Esophagus muscularis mucosa (tissue), 4 donors: ENCODE measurements around the gene CELSR1. TPM values are rescaled to one million over a fixed set of nuclear protein-coding genes. Genes with fewer than 3 reads are reported as not detected.

Experiments used
- DNase-seq: peaks from one replicate; pipeline ENCODE4 v3.0.0-alpha.2; 2017; ENCODE audit errors: extremely low spot score
- H3K27ac ChIP-seq, 4 donors: fragments of 200-600 bp; sonication (generic); replicated peaks in 1 of 4; 1 replicate in 3 of 4; 2 replicates in 1 of 4; pipeline ENCODE4 v1.5.1; 2016 to 2019; ENCODE audit warnings: mild to moderate bottlenecking in 1 of 4
- H3K27me3 ChIP-seq, 4 donors: fragments of 200-600 bp; sonication (generic); one replicate each; pipeline versions ENCODE4 v1.5.1 to v1.6.0; 2016 to 2019
- H3K36me3 ChIP-seq, 4 donors: fragments of 200-600 bp; sonication (generic); one replicate each; pipeline ENCODE4 v1.5.1; 2016 to 2019
- H3K4me1 ChIP-seq, 4 donors: fragments of 200-600 bp; sonication (generic); one replicate each; pipeline ENCODE4 v1.5.1; 2016 to 2019
- H3K4me3 ChIP-seq, 4 donors: fragments of 200-600 bp; sonication (generic); 1 replicate in 2 of 4; 2 replicates in 2 of 4; pipeline ENCODE4 v1.5.1; 2016 to 2019; ENCODE audit warnings: mild to moderate bottlenecking in 4 of 4, moderate library complexity in 1 of 4
- H3K9me3 ChIP-seq, 4 donors: fragments of 200-600 bp; sonication (generic); 1 replicate in 3 of 4; 2 replicates in 1 of 4; pipeline ENCODE4 v1.5.1; 2016 to 2019
- EP300 ChIP-seq: sonication (generic); formaldehyde crosslinking; IDR thresholded peaks from one replicate; pipeline ENCODE4 v1.6.1; 2017; ENCODE audit warnings: antibody characterized with exemption
- POLR2A ChIP-seq: fragments of 450-650 bp; IDR thresholded peaks from one replicate; pipeline ENCODE4 v1.6.1; 2017; ENCODE audit warnings: antibody characterized with exemption, moderate library complexity, mild to moderate bottlenecking, low read depth
- POLR2AphosphoS5 ChIP-seq, 2 donors: sonication (generic); formaldehyde crosslinking; IDR thresholded peaks; one replicate each; pipeline ENCODE4 v1.6.1; 2017; ENCODE audit warnings: antibody characterized with exemption in 2 of 2
- WGBS: methylation state at CpG from one replicate; pipeline ENCODE4 v1.1.5; 2018; 5-methylcytosine and 5-hydroxymethylcytosine counted together
- intact Hi-C: fragments of 100-400 bp; cut with DNase I; formaldehyde crosslinking; loops from one replicate; pipeline ENCODE4 v1.15.1; 2023
- total RNA-seq, 4 donors: library from RNA; depleted of rRNA; stranded (reverse); fragments of >200 nt; gene quantifications; one replicate each; pipeline versions ENCODE4 v1.1.0 to v1.2.1, GENCODE V29; 2016
- TF ChIP-seq, protein P1 (sequence below), 3 experiments: fragments of 200-600 bp in 2 of 3; fragments of 450-650 bp in 1 of 3; sonication (generic) in 2 of 3; IDR thresholded peaks; one replicate each; pipeline ENCODE4 v1.5.1; 2017 to 2019; ENCODE audit warnings: antibody characterized with exemption in 3 of 3, mild to moderate bottlenecking in 2 of 3, moderate library complexity in 1 of 3

CELSR1 gene
- total RNA-seq, 4 donors from 2014 or later: 2.5 to 2.7 (median 2.6) TPM

GRCh38 chr22:46362934-46363515 is 174.4 kb downstream of the CELSR1 start:
- Histone ChIP-seq H3K4me1 (peaks cover 0 to 7% (median 2%) of the 10 kb centered on the region in 4 donors), H3K27me3 (peaks cover 0 to 35% (median 0%) of the 10 kb centered on the region in 4 donors), H3K27ac (no peak overlapping the region), H3K4me3 (no peak overlapping the region), H3K9me3 (no peaks in the 10 kb centered on the region), H3K36me3 (peaks cover 0 to 7% (median 1%) of the 10 kb centered on the region in 4 donors)
- 88% methylated on average over 10 of the region's 15 CpGs for WGBS
- intact Hi-C loops: no loop called here
- no peak for DNase-seq
- TF ChIP-seq, protein P1, sequence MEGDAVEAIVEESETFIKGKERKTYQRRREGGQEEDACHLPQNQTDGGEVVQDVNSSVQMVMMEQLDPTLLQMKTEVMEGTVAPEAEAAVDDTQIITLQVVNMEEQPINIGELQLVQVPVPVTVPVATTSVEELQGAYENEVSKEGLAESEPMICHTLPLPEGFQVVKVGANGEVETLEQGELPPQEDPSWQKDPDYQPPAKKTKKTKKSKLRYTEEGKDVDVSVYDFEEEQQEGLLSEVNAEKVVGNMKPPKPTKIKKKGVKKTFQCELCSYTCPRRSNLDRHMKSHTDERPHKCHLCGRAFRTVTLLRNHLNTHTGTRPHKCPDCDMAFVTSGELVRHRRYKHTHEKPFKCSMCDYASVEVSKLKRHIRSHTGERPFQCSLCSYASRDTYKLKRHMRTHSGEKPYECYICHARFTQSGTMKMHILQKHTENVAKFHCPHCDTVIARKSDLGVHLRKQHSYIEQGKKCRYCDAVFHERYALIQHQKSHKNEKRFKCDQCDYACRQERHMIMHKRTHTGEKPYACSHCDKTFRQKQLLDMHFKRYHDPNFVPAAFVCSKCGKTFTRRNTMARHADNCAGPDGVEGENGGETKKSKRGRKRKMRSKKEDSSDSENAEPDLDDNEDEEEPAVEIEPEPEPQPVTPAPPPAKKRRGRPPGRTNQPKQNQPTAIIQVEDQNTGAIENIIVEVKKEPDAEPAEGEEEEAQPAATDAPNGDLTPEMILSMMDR (IDR thresholded peaks at IDR 0.05): no peak
- no peak for TF ChIP-seq POLR2A
- TF ChIP-seq POLR2AphosphoS5 (IDR thresholded peaks at IDR 0.05): no peak
- TF ChIP-seq EP300: no peak

DNA sequence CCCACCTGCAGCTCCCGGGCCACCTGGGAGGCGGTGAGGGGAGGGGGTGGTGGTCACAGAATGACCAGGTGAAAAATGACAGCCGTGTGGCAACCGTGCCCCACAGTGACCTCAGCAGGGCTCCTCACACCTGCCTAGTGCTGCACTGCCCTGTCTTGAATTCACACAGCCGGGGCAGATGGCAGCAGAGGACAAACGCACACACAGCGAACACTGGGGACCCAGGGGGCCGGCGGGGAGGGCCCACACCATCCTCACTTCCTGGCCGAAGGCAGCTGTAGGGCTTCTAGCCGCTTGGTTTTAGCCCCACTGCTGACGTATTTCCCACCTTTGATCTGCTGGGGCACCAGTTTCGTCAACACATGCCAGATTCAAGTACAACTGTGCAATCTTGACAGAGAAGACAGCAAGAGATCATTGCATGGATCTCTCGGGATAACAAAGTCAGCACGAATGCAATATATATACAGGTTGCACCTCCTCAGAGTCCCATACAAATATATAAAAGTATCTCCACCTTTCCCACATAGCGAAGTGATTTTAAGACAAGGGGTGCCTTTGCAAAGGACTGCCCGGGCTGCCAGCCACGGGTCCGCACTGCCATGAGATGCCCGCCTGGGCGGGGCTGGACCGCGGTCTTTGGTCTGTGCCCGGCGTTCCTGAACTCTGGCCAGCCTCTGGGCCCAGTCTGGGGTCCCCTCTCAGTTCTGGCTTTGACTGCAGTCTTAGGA is 175.1 kb downstream of the CELSR1 start:
- H3K4me1 ChIP-seq: peaks cover 0 to 2% (median under 1%) of the 10 kb centered on the region in 4 donors
- no peak overlapping the region for H3K27ac ChIP-seq
- no peak for DNase-seq
- H3K27me3 ChIP-seq: peaks cover 0 to 33% (median 0%) of the 10 kb centered on the region in 4 donors
- no peaks in the 10 kb centered on the region for H3K9me3 ChIP-seq
- intact Hi-C loops: no loop called here
- WGBS: 79% methylated on average over 14 of the region's 25 CpGs
- peaks cover 0 to 13% (median 6%) of the 10 kb centered on the region in 4 donors for H3K36me3 ChIP-seq
- TF ChIP-seq, protein P1 (IDR thresholded peaks at IDR 0.05): no peak
- no peak for TF ChIP-seq POLR2AphosphoS5 (IDR thresholded peaks at IDR 0.05)
- TF ChIP-seq POLR2A: no peak
- TF ChIP-seq EP300: no peak
- H3K4me3 ChIP-seq: no peak overlapping the region

GRCh38 chr22:46361826-46362202 is 175.6 kb downstream of the CELSR1 start:
- no peaks in the 10 kb centered on the region for H3K4me1 ChIP-seq
- DNase-seq: no peak
- H3K36me3 ChIP-seq: peaks cover 4 to 19% (median 11%) of the 10 kb centered on the region in 4 donors
- no peaks in the 10 kb centered on the region for H3K9me3 ChIP-seq
- intact Hi-C loops: no loop called here
- H3K27ac ChIP-seq: no peak overlapping the region
- H3K4me3 ChIP-seq: no peak overlapping the region
- TF ChIP-seq POLR2A (no peak), POLR2AphosphoS5 (IDR thresholded peaks at IDR 0.05) (no peak), EP300 (no peak)
- TF ChIP-seq, protein P1 (IDR thresholded peaks at IDR 0.05): no peak
- 69% methylated on average over 7 of the region's 11 CpGs for WGBS
- peaks cover 0 to 27% (median 0%) of the 10 kb centered on the region in 4 donors for H3K27me3 ChIP-seq

- TF ChIP-seq, protein P1 (IDR thresholded peaks at IDR 0.05): no peak
- TF ChIP-seq POLR2AphosphoS5 (IDR thresholded peaks at IDR 0.05): no peak
- DNase-seq: no peak
- no peak overlapping the region for H3K27ac ChIP-seq
- H3K4me1 ChIP-seq: no peaks in the 10 kb centered on the region
- H3K27me3 ChIP-seq: peaks cover 0 to 20% (median 0%) of the 10 kb centered on the region in 4 donors
- H3K9me3 ChIP-seq: no peaks in the 10 kb centered on the region
- intact Hi-C loops: no loop called here
- peaks cover 7 to 28% (median 20%) of the 10 kb centered on the region in 4 donors for H3K36me3 ChIP-seq
- WGBS: 90% methylated on average over 10 of the region's 10 CpGs
- no peak overlapping the region for H3K4me3 ChIP-seq
These were observed 176.5 kb downstream of the CELSR1 start for GRCh38 chr22:46360891-46361290.
